ENCODE results near the gene THSD4.
"Not testable (repeated sequence)": the region's sequence is repeated elsewhere in the genome, so short reads cannot be mapped to it uniquely, and the experiment has no call there.

The THSD4 gene

DNA sequence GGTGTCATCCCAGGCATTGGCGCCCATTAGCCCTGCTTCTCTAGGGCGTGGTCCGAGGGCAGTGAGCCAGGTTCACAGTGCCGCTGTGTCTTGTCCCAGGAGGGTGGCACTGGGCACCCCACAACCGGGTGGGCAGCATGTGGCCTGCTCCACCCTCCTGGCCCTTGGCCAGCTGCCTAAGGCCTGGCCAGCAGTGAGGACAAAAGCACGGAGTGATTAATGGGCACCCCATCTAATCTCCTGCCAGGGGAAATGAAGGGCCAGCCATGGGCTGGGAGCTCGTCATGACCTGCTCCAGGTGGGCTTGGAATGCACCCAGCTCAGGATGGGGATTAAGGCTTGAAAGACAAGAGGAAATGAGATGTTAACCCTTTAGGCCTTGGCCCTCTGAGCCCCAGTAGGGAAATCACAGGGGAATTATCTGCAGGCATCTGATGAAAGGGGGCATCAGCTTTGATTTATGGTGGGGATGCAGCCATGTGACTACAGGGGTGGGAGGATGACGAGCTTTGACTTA lies 5.2 kb downstream of the THSD4 start:
- no peak for DNase-seq (ENCODE audit: low spot score)
- TF ChIP-seq, protein P1, sequence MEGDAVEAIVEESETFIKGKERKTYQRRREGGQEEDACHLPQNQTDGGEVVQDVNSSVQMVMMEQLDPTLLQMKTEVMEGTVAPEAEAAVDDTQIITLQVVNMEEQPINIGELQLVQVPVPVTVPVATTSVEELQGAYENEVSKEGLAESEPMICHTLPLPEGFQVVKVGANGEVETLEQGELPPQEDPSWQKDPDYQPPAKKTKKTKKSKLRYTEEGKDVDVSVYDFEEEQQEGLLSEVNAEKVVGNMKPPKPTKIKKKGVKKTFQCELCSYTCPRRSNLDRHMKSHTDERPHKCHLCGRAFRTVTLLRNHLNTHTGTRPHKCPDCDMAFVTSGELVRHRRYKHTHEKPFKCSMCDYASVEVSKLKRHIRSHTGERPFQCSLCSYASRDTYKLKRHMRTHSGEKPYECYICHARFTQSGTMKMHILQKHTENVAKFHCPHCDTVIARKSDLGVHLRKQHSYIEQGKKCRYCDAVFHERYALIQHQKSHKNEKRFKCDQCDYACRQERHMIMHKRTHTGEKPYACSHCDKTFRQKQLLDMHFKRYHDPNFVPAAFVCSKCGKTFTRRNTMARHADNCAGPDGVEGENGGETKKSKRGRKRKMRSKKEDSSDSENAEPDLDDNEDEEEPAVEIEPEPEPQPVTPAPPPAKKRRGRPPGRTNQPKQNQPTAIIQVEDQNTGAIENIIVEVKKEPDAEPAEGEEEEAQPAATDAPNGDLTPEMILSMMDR (IDR thresholded peaks at IDR 0.05; ENCODE audit: extremely low read depth, missing control alignments), result no peak

DNA sequence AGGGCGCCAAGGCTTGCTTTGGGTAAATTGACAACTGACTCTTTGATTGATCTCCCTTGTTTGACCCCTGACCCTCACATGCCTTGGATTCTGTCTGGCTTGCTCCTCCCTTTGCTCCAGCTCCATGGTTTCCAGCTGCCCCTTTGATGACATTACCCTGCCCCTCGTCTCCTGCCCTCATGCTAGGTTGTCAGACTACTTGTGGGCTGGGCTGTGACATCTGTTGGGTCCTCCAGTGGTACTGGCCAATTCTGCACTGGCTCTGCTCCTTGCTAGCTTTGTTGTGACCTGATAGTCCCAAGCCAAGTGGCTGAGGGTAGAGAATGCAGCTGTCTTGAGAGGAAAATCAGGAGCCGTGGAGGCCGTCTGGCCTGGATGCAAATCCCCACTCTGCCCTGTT lies 6.2 kb downstream of the THSD4 start:
- DNase-seq (ENCODE audit: low spot score), result no peak
- TF ChIP-seq, protein P1 (IDR thresholded peaks at IDR 0.05; ENCODE audit: extremely low read depth, missing control alignments), result no peak

DNA sequence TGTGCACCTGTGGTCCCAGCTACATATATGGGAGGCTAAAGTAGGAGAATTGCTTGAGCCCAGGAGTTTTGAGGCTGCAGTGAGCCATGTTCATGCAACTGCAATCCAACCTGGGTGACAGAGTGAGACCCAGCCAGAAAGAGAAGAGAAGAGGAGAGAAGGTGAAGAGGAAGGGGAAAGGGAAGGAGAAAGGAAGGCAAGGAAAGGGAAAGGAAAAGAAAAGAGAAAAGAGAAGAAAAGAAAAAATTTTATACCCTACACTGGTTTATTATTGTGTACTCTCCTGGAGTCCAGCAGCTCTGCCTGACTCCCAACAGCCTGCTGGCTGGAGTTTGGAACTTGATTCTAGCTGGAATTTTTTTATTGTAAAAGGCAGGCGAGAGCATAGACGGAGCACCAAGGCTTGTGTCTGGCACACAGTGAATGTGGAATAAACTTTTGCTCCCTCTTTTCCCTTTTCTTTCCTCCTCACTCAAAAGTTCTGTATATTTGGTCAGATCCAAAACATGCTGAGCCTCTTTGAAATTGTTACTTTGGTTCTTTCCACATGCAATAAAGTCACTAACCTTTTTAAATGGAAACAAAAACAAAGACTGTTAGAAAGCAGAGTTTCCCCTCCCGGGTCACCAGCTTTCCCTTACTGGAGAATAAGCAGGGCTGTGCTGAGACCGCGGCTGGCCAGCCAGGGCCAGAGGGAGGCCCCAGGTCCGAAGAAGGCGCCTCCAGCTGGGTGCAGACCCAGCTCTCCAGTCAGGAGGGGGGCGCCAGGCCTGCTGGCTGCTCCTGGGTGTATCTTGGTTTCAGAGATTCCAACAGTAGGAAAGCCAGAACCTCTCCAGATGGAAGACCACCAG lies 9.9 kb downstream of the THSD4 start:
- TF ChIP-seq, protein P1 (IDR thresholded peaks at IDR 0.05; ENCODE audit: extremely low read depth, missing control alignments), result no peak
- DNase-seq (ENCODE audit: low spot score), result no peak

DNA sequence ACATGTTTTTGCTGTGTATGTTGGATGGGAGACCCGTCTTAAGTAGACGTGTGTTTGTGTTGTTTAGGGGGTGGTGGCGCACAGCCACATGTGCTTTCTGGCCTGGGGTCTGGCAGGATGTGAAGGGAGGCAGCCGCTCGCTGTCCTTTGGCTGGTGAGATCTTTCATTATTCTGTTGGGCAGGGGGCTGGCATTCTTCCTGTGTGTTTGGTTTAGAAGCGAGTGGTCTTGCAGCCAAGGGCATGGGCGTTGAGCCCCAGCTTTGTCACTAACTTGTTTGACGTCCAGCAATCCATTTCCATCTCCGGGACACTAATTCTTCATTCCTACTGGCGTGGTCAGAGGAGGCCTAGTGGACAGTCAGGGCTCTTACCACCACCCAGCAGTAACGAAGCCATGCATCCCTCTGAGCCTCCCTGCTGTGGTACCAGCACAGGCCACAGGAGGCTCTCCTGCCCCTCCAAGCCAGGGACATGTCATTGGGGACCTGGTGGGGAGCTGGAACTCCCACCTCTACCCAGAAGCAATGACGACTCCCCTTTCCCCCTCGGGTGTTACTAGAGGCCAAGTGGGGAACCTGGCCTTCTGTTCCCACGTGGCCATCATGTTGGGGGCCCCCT lies 10.7 kb downstream of the THSD4 start:
- TF ChIP-seq, protein P1 (IDR thresholded peaks at IDR 0.05; ENCODE audit: extremely low read depth, missing control alignments), result no peak

DNA sequence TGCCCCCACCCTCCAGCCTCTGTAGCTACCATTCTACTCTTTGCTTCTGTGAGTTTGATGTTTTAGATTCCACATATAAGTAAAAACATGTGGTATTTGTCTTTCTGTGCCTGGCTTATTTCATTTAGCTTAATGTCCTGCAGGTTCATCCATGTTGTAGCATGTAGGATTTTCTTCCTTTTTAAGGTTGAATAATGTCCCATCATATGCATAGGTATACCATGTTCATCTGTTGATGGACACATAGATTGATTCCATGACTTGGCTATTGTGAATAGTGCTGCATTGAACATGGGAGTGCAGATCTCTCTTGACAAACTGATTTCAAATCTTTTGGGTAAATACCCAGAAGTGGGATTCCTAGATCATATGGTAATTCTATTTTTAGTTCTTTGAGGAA lies 11.8 kb downstream of the THSD4 start:
- TF ChIP-seq, protein P1 (IDR thresholded peaks at IDR 0.05; ENCODE audit: extremely low read depth, missing control alignments), result no peak

More for the DNA sequence above, 10.7 kb downstream of the THSD4 start:
- no peak for DNase-seq (ENCODE audit: low spot score)

DNA sequence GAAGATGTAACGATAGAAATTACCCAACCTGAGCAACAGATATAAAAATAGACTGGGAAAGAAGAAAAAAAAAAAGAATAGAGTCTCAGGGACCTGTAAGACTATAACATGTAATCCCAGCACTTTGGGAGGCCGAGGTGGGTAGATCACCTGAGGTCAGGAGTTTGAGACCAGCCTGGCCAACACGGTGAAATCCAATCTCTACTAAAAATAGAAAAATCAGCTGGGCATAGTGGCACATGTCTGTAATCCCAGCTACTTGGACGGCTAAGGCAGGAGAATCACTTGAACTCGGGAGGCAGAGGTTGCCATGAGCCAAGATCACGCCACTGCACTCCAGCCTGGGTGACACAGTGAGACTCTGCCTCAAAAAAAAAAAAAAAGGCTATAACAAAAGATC lies 12.9 kb downstream of the THSD4 start:
- DNase-seq (ENCODE audit: low spot score), result not testable (repeated sequence)

More for the DNA sequence above, 11.8 kb downstream of the THSD4 start:
- DNase-seq (ENCODE audit: low spot score), result no peak

DNA sequence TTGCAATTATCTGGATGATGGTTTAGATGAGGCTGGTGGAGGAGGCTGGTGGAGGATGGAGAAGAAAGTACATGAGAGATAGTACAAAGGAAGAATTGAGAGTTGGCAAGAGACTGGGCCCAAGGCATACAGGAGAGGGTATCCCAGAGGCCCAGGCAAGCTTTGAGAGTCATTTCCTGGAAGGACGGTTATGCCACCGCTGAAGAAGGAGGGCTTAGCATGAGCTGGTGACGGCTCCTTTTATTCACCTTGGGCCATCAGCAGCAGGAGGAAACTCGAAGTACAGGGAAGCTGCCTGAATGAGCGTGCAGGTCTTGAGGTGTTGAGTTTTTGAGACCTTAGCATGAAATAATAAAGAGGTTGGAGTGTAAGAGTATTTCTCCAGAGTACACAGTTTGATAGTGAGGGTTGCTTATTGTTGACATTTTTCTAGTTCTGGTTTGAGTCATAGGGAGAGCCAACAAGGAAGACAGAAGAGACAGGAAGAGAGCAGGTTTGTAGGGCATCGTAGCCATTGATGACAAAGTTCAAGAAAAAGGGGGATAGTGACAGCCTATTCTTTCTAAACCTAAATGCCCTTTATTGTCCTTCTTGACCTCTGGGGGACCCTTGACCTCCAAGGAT lies 13.8 kb downstream of the THSD4 start:
- no peak for DNase-seq (ENCODE audit: low spot score)
- TF ChIP-seq, protein P1 (IDR thresholded peaks at IDR 0.05; ENCODE audit: extremely low read depth, missing control alignments), result no peak

Data from GM20000 (cell line).